H9 (cell line): ENCODE results near the gene HDAC3. TPM values are rescaled to one million over a fixed set of nuclear protein-coding genes. Genes with fewer than 3 reads are reported as not detected.

ENCODE experiments used
- DNase-seq: peaks from one replicate; pipeline ENCODE4 v3.0.0-alpha.2; 2017
- H2AFZ ChIP-seq: one replicate; pipeline ENCODE4 v1.6.1; 2013; ENCODE audit warnings: mild to moderate bottlenecking, low read length, control low read depth, moderate library complexity
- H2AK5ac ChIP-seq: 2 replicates; pipeline ENCODE4 v1.6.1; 2013; ENCODE audit warnings: low read length, control low read depth, mixed read lengths; ENCODE audit not compliant: insufficient read length
- H2BK120ac ChIP-seq: one replicate; pipeline ENCODE4 v1.6.1; 2013; ENCODE audit warnings: low read depth, mild to moderate bottlenecking, low read length, control low read depth, inconsistent platforms; ENCODE audit not compliant: poor library complexity, severe bottlenecking
- H2BK12ac ChIP-seq: 2 replicates; pipeline ENCODE4 v1.6.1; 2013; ENCODE audit warnings: low read length, control low read depth, mixed read lengths, low read depth; ENCODE audit not compliant: insufficient read length
- H2BK15ac ChIP-seq: 2 replicates; pipeline ENCODE4 v1.6.1; 2013; ENCODE audit warnings: low read depth, low read length, control low read depth
- H2BK20ac ChIP-seq: one replicate; pipeline ENCODE4 v1.6.1; 2013; ENCODE audit warnings: low read depth, mild to moderate bottlenecking, low read length, control low read depth, inconsistent platforms; ENCODE audit not compliant: poor library complexity, severe bottlenecking
- H2BK5ac ChIP-seq: 2 replicates; pipeline ENCODE4 v1.6.1; 2013; ENCODE audit warnings: low read length, control low read depth, mixed read lengths; ENCODE audit not compliant: insufficient read length
- H3K14ac ChIP-seq: 2 replicates; pipeline ENCODE4 v1.6.1; 2013; ENCODE audit warnings: low read length, control low read depth; ENCODE audit not compliant: insufficient read depth
- H3K18ac ChIP-seq: 2 replicates; pipeline ENCODE4 v1.6.1; 2013; ENCODE audit warnings: low read depth, mild to moderate bottlenecking, mixed read lengths, low read length, control low read depth; ENCODE audit not compliant: insufficient read length
- H3K23ac ChIP-seq: 2 replicates; pipeline ENCODE4 v1.6.1; 2013; ENCODE audit warnings: low read length, control low read depth, mixed read lengths, low read depth; ENCODE audit not compliant: insufficient read length
- H3K23me2 ChIP-seq: 2 replicates; pipeline ENCODE4 v1.6.1; 2013; ENCODE audit warnings: low read depth, mild to moderate bottlenecking, mixed read lengths, low read length, control low read depth; ENCODE audit not compliant: insufficient read length, poor library complexity, severe bottlenecking
- H3K27ac ChIP-seq: 2 replicates; pipeline ENCODE4 v1.5.1; 2013; ENCODE audit warnings: low read length, control low read depth, mixed read lengths, low read depth; ENCODE audit not compliant: insufficient read length
- H3K27me3 ChIP-seq: 2 replicates; pipeline ENCODE4 v1.6.1; 2013; ENCODE audit warnings: low read length, control low read depth, inconsistent platforms; ENCODE audit not compliant: insufficient read depth
- H3K4ac ChIP-seq: 2 replicates; pipeline ENCODE4 v1.6.1; 2013; ENCODE audit warnings: low read depth, mild to moderate bottlenecking, control low read depth, inconsistent platforms, low read length, moderate library complexity
- H3K4me1 ChIP-seq: 2 replicates; pipeline ENCODE4 v1.6.1; 2013; ENCODE audit warnings: low read length, control low read depth, inconsistent platforms; ENCODE audit not compliant: insufficient read depth
- H3K4me2 ChIP-seq: 2 replicates; pipeline ENCODE4 v1.6.1; 2013; ENCODE audit warnings: low read length, control low read depth, mixed read lengths; ENCODE audit not compliant: insufficient read length, insufficient read depth
- H3K56ac ChIP-seq: 2 replicates; pipeline ENCODE4 v1.6.1; 2013; ENCODE audit warnings: low read depth, mild to moderate bottlenecking, mixed read lengths, low read length, control low read depth; ENCODE audit not compliant: insufficient read length
- H3K79me1 ChIP-seq: 2 replicates; pipeline ENCODE4 v1.6.1; 2013; ENCODE audit warnings: low read depth, mild to moderate bottlenecking, moderate library complexity, low read length, control low read depth, inconsistent platforms; ENCODE audit not compliant: insufficient read depth, poor library complexity, severe bottlenecking
- H3K79me2 ChIP-seq: 2 replicates; pipeline ENCODE4 v1.6.1; 2013; ENCODE audit warnings: low read length, control low read depth, inconsistent platforms; ENCODE audit not compliant: insufficient read depth
- H3K9ac ChIP-seq: 2 replicates; pipeline ENCODE4 v1.6.1; 2013; ENCODE audit warnings: low read length, control low read depth, mixed read lengths; ENCODE audit not compliant: insufficient read length; ENCODE audit errors: extremely low read depth
- H3K9me3 ChIP-seq: one replicate; pipeline ENCODE4 v1.6.1; 2013; ENCODE audit warnings: low read depth, low read length, inconsistent platforms; ENCODE audit not compliant: control insufficient read depth
- H3T11ph ChIP-seq: one replicate; pipeline ENCODE4 v1.6.1; 2013; ENCODE audit warnings: mild to moderate bottlenecking, low read length, control low read depth, inconsistent platforms
- H4K20me1 ChIP-seq: one replicate; pipeline ENCODE4 v1.6.1; 2013; ENCODE audit not compliant: control insufficient read depth, insufficient read length, insufficient read depth
- H4K5ac ChIP-seq: 2 replicates; pipeline ENCODE4 v1.6.1; 2013; ENCODE audit warnings: low read depth, mild to moderate bottlenecking, mixed read lengths, low read length, control low read depth; ENCODE audit not compliant: insufficient read length
- H4K8ac ChIP-seq: replicated peaks from 2 replicates; pipeline ENCODE4 v1.6.1; 2013; ENCODE audit warnings: low read length, control low read depth, mixed read lengths, low read depth; ENCODE audit not compliant: insufficient read length
- H4K91ac ChIP-seq: 2 replicates; pipeline ENCODE4 v1.6.1; 2013; ENCODE audit warnings: low read depth, mild to moderate bottlenecking, moderate library complexity, mixed read lengths, low read length, control low read depth; ENCODE audit not compliant: insufficient read length
- H3K27ac Mint-ChIP-seq, 3 experiments: 2 replicates in 2 of 3; 3 replicates in 1 of 3; pipeline ENCODE4 v1.8.0; 2020 to 2021; ENCODE audit warnings: mixed read lengths in 3 of 3, mild to moderate bottlenecking in 1 of 3, moderate library complexity in 1 of 3
- H3K27me3 Mint-ChIP-seq: 2 replicates; pipeline ENCODE4 v1.8.0; 2021; ENCODE audit warnings: low read depth, mild to moderate bottlenecking, moderate library complexity, mixed read lengths
- H3K36me3 Mint-ChIP-seq, 3 experiments: 2 replicates in 2 of 3; 3 replicates in 1 of 3; pipeline ENCODE4 v1.8.0; 2020 to 2021; ENCODE audit warnings: low read depth in 3 of 3, mixed read lengths in 3 of 3; ENCODE audit not compliant: insufficient read depth in 1 of 3
- H3K4me1 Mint-ChIP-seq, 2 experiments: 2 replicates each; pipeline ENCODE4 v1.8.0; 2020; ENCODE audit warnings: mixed read lengths in 2 of 2
- H3K4me3 Mint-ChIP-seq, 2 experiments: 2 replicates in 1 of 2; 3 replicates in 1 of 2; pipeline ENCODE4 v1.8.0; 2020 to 2021; ENCODE audit warnings: mild to moderate bottlenecking in 2 of 2, mixed read lengths in 2 of 2, moderate library complexity in 1 of 2
- H3K9me3 Mint-ChIP-seq, 2 experiments: 2 replicates in 1 of 2; 3 replicates in 1 of 2; pipeline ENCODE4 v1.8.0; 2020; ENCODE audit warnings: mild to moderate bottlenecking in 2 of 2, mixed read lengths in 2 of 2, moderate library complexity in 1 of 2
- WGBS: extraction: QIAGEN DNeasy Blood & Tissue Kit; methylation state at CpG from one replicate; pipeline ENCODE4 v1.1.7; 2013; ENCODE audit warnings: missing lambda C conversion rate, low lambda C conversion rate, mixed read lengths; ENCODE audit not compliant: insufficient read length; ENCODE audit errors: extremely low coverage; 5-methylcytosine and 5-hydroxymethylcytosine counted together
- total RNA-seq: library from RNA; stranded (reverse); gene quantifications from 2 replicates; pipeline ENCODE4 v1.2.1, GENCODE V29; 2021
- TF ChIP-seq, protein P1 (sequence below): fragments of 200-600 bp; sonication (generic); conservative IDR thresholded peaks from 3 replicates; pipeline ENCODE4 v1.8.0; 2021; ENCODE audit warnings: antibody characterized with exemption, mild to moderate bottlenecking

The HDAC3 gene
- total RNA-seq, 1 experiment from 2014 or later: 98.3 TPM

GRCh38 chr5:141680751-141681201 is 44.1 kb upstream of the HDAC3 start:
- Histone ChIP-seq H3K23ac (no peak overlapping the region), H3K23me2 (peaks cover 13% of the 10 kb centered on the region), H3K79me1 (no peaks in the 10 kb centered on the region), H4K8ac (no peak overlapping the region), H2BK15ac (no peak overlapping the region), H3T11ph (no peak overlapping the region), H2AK5ac (no peak overlapping the region), H4K20me1 (no peaks in the 10 kb centered on the region), H4K91ac (no peak overlapping the region), H2BK120ac (no peak overlapping the region), H3K18ac (no peak overlapping the region), H4K5ac (no peak overlapping the region), H3K56ac (no peak overlapping the region), H3K4me1 (peaks cover 4% of the 10 kb centered on the region; the same call in 1 of the 2 replicates), H3K27ac (peak overlapping the region; percentile 7), H3K4ac (no peak overlapping the region), H3K27me3 (no peaks in the 10 kb centered on the region), H2BK12ac (no peak overlapping the region), H3K79me2 (no peaks in the 10 kb centered on the region), H3K14ac (no peak overlapping the region), H3K4me2 (peak overlapping the region; percentile 62), H3K9me3 (no peaks in the 10 kb centered on the region), H3K9ac (no peak overlapping the region), H2BK20ac (no peak overlapping the region), H2BK5ac (no peak overlapping the region), H2AFZ (no peak overlapping the region)
- Mint-ChIP-seq H3K27me3 (no peaks in the 10 kb centered on the region; the same call in 1 of the 2 replicates), H3K36me3 (peaks cover 20 to 22% (median 22%) of the 10 kb centered on the region in 3 experiments), H3K4me1 (peaks cover 36 to 39% of the 10 kb centered on the region in 2 experiments), H3K4me3 (peak overlapping the region; percentile 76 to 83), H3K27ac (peak overlapping the region in 2 of 3 experiments; percentile 93 to 96; a peak in 5 of 7 replicates), H3K9me3 (peaks cover 0 to 4% of the 10 kb centered on the region in 2 experiments; a peak in 1 of 5 replicates)
- TF ChIP-seq, protein P1, sequence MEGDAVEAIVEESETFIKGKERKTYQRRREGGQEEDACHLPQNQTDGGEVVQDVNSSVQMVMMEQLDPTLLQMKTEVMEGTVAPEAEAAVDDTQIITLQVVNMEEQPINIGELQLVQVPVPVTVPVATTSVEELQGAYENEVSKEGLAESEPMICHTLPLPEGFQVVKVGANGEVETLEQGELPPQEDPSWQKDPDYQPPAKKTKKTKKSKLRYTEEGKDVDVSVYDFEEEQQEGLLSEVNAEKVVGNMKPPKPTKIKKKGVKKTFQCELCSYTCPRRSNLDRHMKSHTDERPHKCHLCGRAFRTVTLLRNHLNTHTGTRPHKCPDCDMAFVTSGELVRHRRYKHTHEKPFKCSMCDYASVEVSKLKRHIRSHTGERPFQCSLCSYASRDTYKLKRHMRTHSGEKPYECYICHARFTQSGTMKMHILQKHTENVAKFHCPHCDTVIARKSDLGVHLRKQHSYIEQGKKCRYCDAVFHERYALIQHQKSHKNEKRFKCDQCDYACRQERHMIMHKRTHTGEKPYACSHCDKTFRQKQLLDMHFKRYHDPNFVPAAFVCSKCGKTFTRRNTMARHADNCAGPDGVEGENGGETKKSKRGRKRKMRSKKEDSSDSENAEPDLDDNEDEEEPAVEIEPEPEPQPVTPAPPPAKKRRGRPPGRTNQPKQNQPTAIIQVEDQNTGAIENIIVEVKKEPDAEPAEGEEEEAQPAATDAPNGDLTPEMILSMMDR: no peak
- DNase-seq: peak; percentile 97
- no CpG with 5 or more reads among the region's 6 CpGs for WGBS
